Dermis microvascular lymphatic vessel endothelial cell (primary cell): ENCODE data around the gene DAP. TPM values are rescaled to one million over a fixed set of nuclear protein-coding genes. Genes with fewer than 3 reads are reported as not detected.
A peak's percentile ranks its signal among the peaks of the same experiment; 100 is the strongest.
"Not testable (repeated sequence)": the region's sequence is repeated elsewhere in the genome, so short reads cannot be mapped to it uniquely, and the experiment has no call there.

Source experiments
- DNase-seq, 2 donors: peaks; one replicate each; pipeline versions ENCODE4 v3.0.0 to v3.0.0-alpha.2; 2010; ENCODE audit warnings: low read depth in 2 of 2
- total RNA-seq: library from RNA; depleted of rRNA; stranded (reverse); fragments of >200 nt; gene quantifications from 2 replicates; pipeline ENCODE4 v1.2.1, GENCODE V29; 2014

The DAP gene
- total RNA-seq, 1 donor from 2014 or later = 16.3 TPM

- DNase-seq = peak; percentile 47 to 82
Measured at GRCh38 chr5:10635257-10635866, 125.7 kb downstream of the DAP start.

- DNase-seq = no peak
Measured at GRCh38 chr5:10634562-10634961, 126.5 kb downstream of the DAP start.

- no peak for DNase-seq
Measured at GRCh38 chr5:10634050-10634449, 127.0 kb downstream of the DAP start.

GRCh38 chr5:10633271-10634049 is 127.6 kb downstream of the DAP start:
- peak; percentile 82 to 83 for DNase-seq

- DNase-seq = no peak
Measured at GRCh38 chr5:10632110-10632761, 128.8 kb downstream of the DAP start.

- no peak for DNase-seq
Measured at GRCh38 chr5:10631316-10631996, 129.6 kb downstream of the DAP start.

- not testable (repeated sequence) for DNase-seq
Measured at GRCh38 chr5:10630744-10631143, 130.3 kb downstream of the DAP start.

GRCh38 chr5:10630126-10630525 is 130.9 kb downstream of the DAP start:
- DNase-seq = no peak

- no peak for DNase-seq
Measured at GRCh38 chr5:10629682-10630081, 131.4 kb downstream of the DAP start.

Other genes with a start within 250 kb of the DAP start
- 2.1 TPM in 2 replicates for gene ANKRD33B, start 197.2 kb downstream of the DAP start, total RNA-seq